T-helper 1 cell (primary cell): ENCODE data around the gene VAPB.

Experiments
- DNase-seq, 5 donors: peaks; one replicate each; pipeline ENCODE4 v3.0.0-alpha.2; 2012 to 2020

Gene VAPB

GRCh38 chr20:58486207-58486606 lies 97.2 kb downstream of the VAPB start:
- no peak for DNase-seq

GRCh38 chr20:58492074-58492718 lies 103.2 kb downstream of the VAPB start:
- DNase-seq: no peak

- DNase-seq: no peak
These were observed 103.9 kb downstream of the VAPB start for GRCh38 chr20:58492795-58493524.

- no peak for DNase-seq
These were observed 106.0 kb downstream of the VAPB start for GRCh38 chr20:58494923-58495622.

GRCh38 chr20:58495623-58496428 lies 106.8 kb downstream of the VAPB start:
- DNase-seq: no peak

GRCh38 chr20:58496429-58496769 lies 107.4 kb downstream of the VAPB start:
- no peak for DNase-seq

GRCh38 chr20:58497076-58497641 lies 108.1 kb downstream of the VAPB start:
- no peak for DNase-seq

- DNase-seq: no peak
These were observed 108.9 kb downstream of the VAPB start for GRCh38 chr20:58497724-58498469.

GRCh38 chr20:58498470-58499068 lies 109.5 kb downstream of the VAPB start:
- no peak for DNase-seq

GRCh38 chr20:58500256-58500655 lies 111.2 kb downstream of the VAPB start:
- DNase-seq: no peak
